A549 (cell line): ENCODE measurements around the gene TRAM2.

ENCODE experiments used
- BHLHE40 ChIP-seq: IDR thresholded peaks from 2 replicates; pipeline ENCODE4 v1.6.1; 2012; ENCODE audit warnings: low read depth, low read length, inconsistent platforms
- CTCF ChIP-seq: fragments of >200 bp; sonication (Bioruptor Twin); formaldehyde crosslinking; IDR thresholded peaks from 3 replicates; pipeline ENCODE4 v1.5.1; 2016
- EHMT2 ChIP-seq: fragments of 200-600 bp; sonication (generic); IDR thresholded peaks from 2 replicates; pipeline ENCODE4 v1.6.1; 2016; ENCODE audit warnings: antibody characterized with exemption, low read depth, mild to moderate bottlenecking, moderate library complexity
- ESRRA ChIP-seq: fragments of 150-350 bp; IDR thresholded peaks from 2 replicates; pipeline ENCODE4 v1.6.1; 2014; ENCODE audit warnings: mild to moderate bottlenecking, low read length, borderline replicate concordance
- FOSL2 ChIP-seq, 2 experiments: fragments of 450-650 bp in 1 of 2; fragments of >200 bp in 1 of 2; sonication (Bioruptor Twin) in 1 of 2; formaldehyde crosslinking; IDR thresholded peaks; 2 replicates each; pipeline versions ENCODE4 v1.5.0 to v1.6.1; 2016 to 2020; ENCODE audit warnings: mild to moderate bottlenecking in 1 of 2, moderate library complexity in 1 of 2
- HOXA7 ChIP-seq: fragments of 250-450 bp; sonication (Bioruptor Pico); IDR thresholded peaks from 2 replicates; pipeline ENCODE4 v1.5.0; 2020; ENCODE audit warnings: mild to moderate bottlenecking, moderate library complexity
- KDM1A ChIP-seq: fragments of 200-600 bp; sonication (generic); IDR thresholded peaks from 2 replicates; pipeline ENCODE4 v1.6.1; 2016; ENCODE audit warnings: low read depth, mild to moderate bottlenecking
- MYC ChIP-seq: IDR thresholded peaks from 2 replicates; pipeline ENCODE4 v1.6.1; 2012; ENCODE audit warnings: mild to moderate bottlenecking, inconsistent platforms, low read length, improper control_type of control experiment, borderline replicate concordance
- POLR2A ChIP-seq: IDR thresholded peaks from 2 replicates; pipeline ENCODE4 v1.6.1; 2012; ENCODE audit warnings: mild to moderate bottlenecking, low read length
- REST ChIP-seq: fragments of 200-600 bp; sonication (generic); IDR thresholded peaks from 2 replicates; pipeline ENCODE4 v1.6.1; 2016; ENCODE audit warnings: antibody characterized with exemption, mild to moderate bottlenecking, moderate library complexity
- SMC3 ChIP-seq: fragments of >200 bp; sonication (Bioruptor Twin); formaldehyde crosslinking; IDR thresholded peaks from 3 replicates; pipeline ENCODE4 v1.6.1; 2018; ENCODE audit warnings: inconsistent platforms
- TP53 ChIP-seq: fragments of 250-450 bp; sonication (Bioruptor Pico); IDR thresholded peaks from 2 replicates; pipeline ENCODE4 v1.5.0; 2021; ENCODE audit warnings: mild to moderate bottlenecking, moderate library complexity

GRCh38 chr6:52457096-52457495 is 119.8 kb downstream of the TRAM2 start:
- TF ChIP-seq CTCF (no peak), FOSL2 (IDR thresholded peaks at IDR 0.05) (no peak), FOSL2 (CRISPR knock-in tag; IDR thresholded peaks at IDR 0.05) (no peak), SMC3 (no peak), TP53 (CRISPR knock-in tag) (no peak), ESRRA (no peak), POLR2A (no peak), REST (no peak), KDM1A (no peak), EHMT2 (no peak), MYC (no peak), BHLHE40 (no peak), HOXA7 (CRISPR knock-in tag) (no peak)
